Activated CD4-positive, CD25-positive, alpha-beta regulatory T cell treated with anti-CD3 and anti-CD28 coated beads, Interleukin-2, amount 50 U/mL, for 16 hours (primary cell): ENCODE results near the gene ALS2CL.

Experiments
- DNase-seq: peaks from one replicate; pipeline ENCODE4 v3.0.0-alpha.2; 2020; ENCODE audit warnings: low read depth, low spot score

The ALS2CL gene

GRCh38 chr3:46639221-46639620, 54.3 kb downstream of the ALS2CL start:
- no peak for DNase-seq

GRCh38 chr3:46634856-46635255, 58.6 kb downstream of the ALS2CL start:
- DNase-seq, result no peak

- no peak for DNase-seq
Measured at GRCh38 chr3:46632792-46633191, 60.7 kb downstream of the ALS2CL start.

- peak; percentile 54 for DNase-seq
Measured at GRCh38 chr3:46629551-46630517, 63.6 kb downstream of the ALS2CL start.

GRCh38 chr3:46628901-46629369, 64.5 kb downstream of the ALS2CL start:
- DNase-seq, result no peak

- DNase-seq, result no peak
Measured at GRCh38 chr3:46627078-46627477, 66.4 kb downstream of the ALS2CL start.

- DNase-seq, result no peak
Measured at GRCh38 chr3:46626039-46626438, 67.4 kb downstream of the ALS2CL start.

- DNase-seq, result no peak
Measured at GRCh38 chr3:46624975-46625490, 68.4 kb downstream of the ALS2CL start.

- no peak for DNase-seq
Measured at GRCh38 chr3:46624533-46624932, 68.9 kb downstream of the ALS2CL start.

GRCh38 chr3:46619845-46620778, 73.4 kb downstream of the ALS2CL start:
- DNase-seq, result no peak
